IMR-90 (cell line): Measurements from ENCODE around the gene AGBL1. TPM values are rescaled to one million over a fixed set of nuclear protein-coding genes. Genes with fewer than 3 reads are reported as not detected.

Experiments
- ATAC-seq: fragments of 200-7000 bp; cut with Tn5 transposase; 2 replicates; pipeline ENCODE4 v1.9.1; 2020; ENCODE audit warnings: low read depth, mild to moderate bottlenecking, moderate library complexity
- BruUV-seq: library from RNA; stranded (reverse); fragments of 400-500 nt; replicated peaks from 2 replicates; lab custom pipeline; 2021; lab: Mats Ljungman, UMichigan
- CTCF ChIA-PET: fragments of 300-600 bp; formaldehyde crosslinking; extraction: SDS; loops from one replicate; lab custom pipeline; 2021; ENCODE audit warnings: antibody characterized with exemption; lab: Yijun Ruan, JAX
- POLR2A ChIA-PET: fragments of 300-600 bp; sonication (Branson Sonifier 250); formaldehyde crosslinking; loops from one replicate; lab custom pipeline; 2022; ENCODE audit warnings: antibody characterized with exemption; ENCODE audit not compliant: unreplicated experiment; lab: Charles Lee
- DNase-seq: peaks from one replicate; pipeline ENCODE4 v3.0.0; 2013
- H2AFZ ChIP-seq: replicated peaks from 2 replicates; pipeline ENCODE3; 2013; ENCODE audit warnings: low read length, mild to moderate bottlenecking; ENCODE audit not compliant: poor library complexity
- H2AK5ac ChIP-seq: 2 replicates; pipeline ENCODE4 v1.6.1; 2013; ENCODE audit warnings: low read depth, low read length, inconsistent platforms
- H2AK9ac ChIP-seq: replicated peaks from 2 replicates; pipeline ENCODE3; 2013; ENCODE audit warnings: mild to moderate bottlenecking, low read depth, low read length, moderate library complexity; ENCODE audit not compliant: poor library complexity
- H2BK120ac ChIP-seq: 2 replicates; pipeline ENCODE4 v1.6.1; 2013; ENCODE audit warnings: low read depth, low read length, inconsistent platforms
- H2BK15ac ChIP-seq: 3 replicates; pipeline ENCODE4 v1.6.1; 2013; ENCODE audit warnings: low read depth, low read length, inconsistent platforms
- H2BK20ac ChIP-seq: 2 replicates; pipeline ENCODE4 v1.6.1; 2013; ENCODE audit warnings: low read depth, mild to moderate bottlenecking, inconsistent platforms, low read length, moderate library complexity
- H2BK5ac ChIP-seq: 2 replicates; pipeline ENCODE4 v1.6.1; 2013; ENCODE audit warnings: mild to moderate bottlenecking, low read depth, low read length, inconsistent platforms; ENCODE audit not compliant: poor library complexity, severe bottlenecking
- H3K14ac ChIP-seq: replicated peaks from 2 replicates; pipeline ENCODE4 v1.6.1; 2013; ENCODE audit warnings: low read depth, low read length, inconsistent platforms
- H3K18ac ChIP-seq: 2 replicates; pipeline ENCODE4 v1.6.1; 2013; ENCODE audit warnings: low read depth, low read length, control low read depth
- H3K23ac ChIP-seq: 2 replicates; pipeline ENCODE4 v1.6.1; 2013; ENCODE audit warnings: low read depth, low read length, inconsistent platforms
- H3K27ac ChIP-seq: 2 replicates; pipeline ENCODE4 v1.5.1; 2013; ENCODE audit warnings: mild to moderate bottlenecking, control low read depth, low read length; ENCODE audit not compliant: insufficient read depth
- H3K27me3 ChIP-seq: 2 replicates; pipeline ENCODE4 v1.6.1; 2013; ENCODE audit warnings: low read length; ENCODE audit not compliant: control insufficient read depth, insufficient read depth
- H3K36me3 ChIP-seq: 2 replicates; pipeline ENCODE4 v1.6.1; 2013; ENCODE audit warnings: low read length, mixed read lengths; ENCODE audit not compliant: control insufficient read depth, insufficient read depth
- H3K4ac ChIP-seq: 2 replicates; pipeline ENCODE4 v1.6.1; 2013; ENCODE audit warnings: low read depth, low read length, inconsistent platforms
- H3K4me1 ChIP-seq: 2 replicates; pipeline ENCODE4 v1.6.1; 2013; ENCODE audit warnings: low read length, mixed read lengths; ENCODE audit not compliant: control insufficient read depth, insufficient read depth
- H3K4me2 ChIP-seq: 2 replicates; pipeline ENCODE4 v1.6.1; 2013; ENCODE audit warnings: low read depth, mild to moderate bottlenecking, control low read depth, low read length, moderate library complexity
- H3K4me3 ChIP-seq: 2 replicates; pipeline ENCODE4 v1.5.1; 2013; ENCODE audit warnings: low read depth, mild to moderate bottlenecking, control low read depth, low read length, moderate library complexity; ENCODE audit not compliant: insufficient read depth
- H3K56ac ChIP-seq: 2 replicates; pipeline ENCODE4 v1.6.1; 2013; ENCODE audit warnings: low read length, inconsistent platforms; ENCODE audit not compliant: insufficient read depth; ENCODE audit errors: extremely low read depth
- H3K79me1 ChIP-seq, 2 experiments: 2 replicates each; pipeline ENCODE4 v1.6.1; 2013; ENCODE audit warnings: low read length in 2 of 2, inconsistent platforms in 1 of 2, low read depth in 1 of 2
- H3K9ac ChIP-seq: 2 replicates; pipeline ENCODE4 v1.6.1; 2013; ENCODE audit warnings: low read depth, low read length, control low read depth
- H3K9me1 ChIP-seq: 2 replicates; pipeline ENCODE4 v1.6.1; 2013; ENCODE audit warnings: low read length, inconsistent platforms; ENCODE audit not compliant: insufficient read depth
- H3K9me3 ChIP-seq: 2 replicates; pipeline ENCODE4 v1.6.1; 2013; ENCODE audit warnings: low read length; ENCODE audit not compliant: control insufficient read depth, insufficient read depth
- H4K20me1 ChIP-seq: 2 replicates; pipeline ENCODE4 v1.6.1; 2013; ENCODE audit warnings: low read length, inconsistent platforms; ENCODE audit not compliant: insufficient read depth
- H4K5ac ChIP-seq: 2 replicates; pipeline ENCODE4 v1.6.1; 2013; ENCODE audit warnings: mild to moderate bottlenecking, low read depth, low read length, control low read depth
- H4K8ac ChIP-seq, 2 experiments: 2 replicates each; pipeline ENCODE4 v1.6.1; 2013; ENCODE audit warnings: low read depth in 2 of 2, low read length in 2 of 2, control low read depth in 1 of 2, inconsistent platforms in 1 of 2
- H4K91ac ChIP-seq: 2 replicates; pipeline ENCODE4 v1.6.1; 2013; ENCODE audit warnings: low read depth, low read length, inconsistent platforms; ENCODE audit not compliant: insufficient read depth
- CTCF ChIP-seq: conservative IDR thresholded peaks from 2 replicates; pipeline ENCODE4 v1.5.1; 2012; ENCODE audit warnings: mild to moderate bottlenecking, low read depth, low read length, improper control_type of control experiment
- MAZ ChIP-seq: IDR thresholded peaks from 2 replicates; pipeline ENCODE4 v1.6.1; 2012; ENCODE audit warnings: low read depth, mild to moderate bottlenecking, low read length, improper control_type of control experiment, moderate library complexity, borderline replicate concordance
- NFE2L2 ChIP-seq: fragments of 150-350 bp; IDR thresholded peaks from 2 replicates; pipeline ENCODE4 v1.6.1; 2016; ENCODE audit warnings: low read depth, mild to moderate bottlenecking, low read length
- RAD21 ChIP-seq: IDR thresholded peaks from 2 replicates; pipeline ENCODE4 v1.6.1; 2012; ENCODE audit warnings: low read length, improper control_type of control experiment
- SMC3 ChIP-seq: fragments of 150-350 bp; IDR thresholded peaks from 2 replicates; pipeline ENCODE4 v1.6.1; 2016; ENCODE audit warnings: low read depth, mild to moderate bottlenecking, antibody characterized with exemption, low read length, moderate library complexity
- USF2 ChIP-seq: fragments of 150-350 bp; IDR thresholded peaks from 2 replicates; pipeline ENCODE4 v1.6.1; 2017; ENCODE audit warnings: mild to moderate bottlenecking, antibody characterized with exemption, low read length, low read depth
- WGBS, 2 experiments: methylation state at CpG; one replicate each; pipeline versions ENCODE4 v1.1.5 to v1.1.7; 2013; ENCODE audit warnings: missing lambda C conversion rate in 2 of 2; ENCODE audit not compliant: insufficient read length in 1 of 2; ENCODE audit errors: extremely low coverage in 2 of 2; 5-methylcytosine and 5-hydroxymethylcytosine counted together
- dilution Hi-C: fragments of 300-500 bp; cut with HindIII; formaldehyde crosslinking; loops from one replicate; pipeline ENCODE4 v1.14.3; 2018; ENCODE audit warnings: low sequenced_read_pairs; ENCODE audit not compliant: unreplicated experiment
- in situ Hi-C: fragments of 300-500 bp; cut with MboI; formaldehyde crosslinking; loops from 3 replicates; pipeline ENCODE4 v1.14.3; 2019; ENCODE audit warnings: low sequenced_read_pairs, inconsistent platforms, mixed read lengths
- intact Hi-C: fragments of 100-400 bp; cut with micrococcal nuclease; formaldehyde crosslinking; loops from 2 replicates; pipeline ENCODE4 v1.10.0; 2022
- polyA plus RNA-seq, 3 experiments: library from polyadenylated mRNA; depleted of rRNA; stranded (reverse); fragments of >200 nt; gene quantifications; 2 replicates each; pipeline ENCODE4 v1.2.3, GENCODE V29; 2012; ENCODE audit warnings: low replicate concordance in 1 of 3
- total RNA-seq: library from RNA; depleted of rRNA; stranded (reverse); fragments of >200 nt; gene quantifications from 2 replicates; pipeline ENCODE4 v1.2.3, GENCODE V29; 2012

Gene AGBL1
- total and polyA plus RNA-seq, 2 of the 4 experiments (the other 2 are of a cell fraction) = not detected

GRCh38 chr15:86969364-86969763, 889.7 kb downstream of the AGBL1 start:
- Histone ChIP-seq H4K8ac (no peak overlapping the region), H2AK9ac (no peak overlapping the region), H2BK5ac (no peak overlapping the region), H3K9me1 (no peaks in the 10 kb centered on the region), H2AFZ (no peak overlapping the region), H3K4me1 (no peaks in the 10 kb centered on the region), H2BK120ac (no peak overlapping the region), H4K91ac (no peak overlapping the region), H3K27me3 (no peaks in the 10 kb centered on the region), H3K23ac (no peak overlapping the region), H4K20me1 (no peaks in the 10 kb centered on the region), H3K36me3 (no peaks in the 10 kb centered on the region), H2AK5ac (no peak overlapping the region), H3K4me2 (no peak overlapping the region), H3K9me3 (peaks cover 2% of the 10 kb centered on the region; the same call in 1 of the 2 replicates), H3K4ac (no peak overlapping the region), H3K56ac (no peak overlapping the region), H3K18ac (no peak overlapping the region), H3K27ac (no peak overlapping the region), H3K4me3 (no peak overlapping the region), H2BK20ac (no peak overlapping the region), H4K5ac (no peak overlapping the region), H3K9ac (no peak overlapping the region), H3K14ac (no peak overlapping the region), H2BK15ac (no peak overlapping the region), H3K79me1 (no peaks in the 10 kb centered on the region)
- in situ Hi-C loops (no loop called here), intact Hi-C loops (no loop called here), dilution Hi-C loops (no loop called here)
- ChIA-PET POLR2A (no interaction called here), CTCF (no interaction called here)
- TF ChIP-seq NFE2L2 = no peak
- no peak for TF ChIP-seq MAZ
- no peak for TF ChIP-seq RAD21
- TF ChIP-seq CTCF = no peak
- no peak for TF ChIP-seq SMC3
- no peak for TF ChIP-seq USF2
- WGBS, 2 experiments = 40% methylated on average over 1 of the region's 4 CpGs; no CpG with 5 or more reads in 1 of the 2 experiments
- BruUV-seq = no TSS peak
- ATAC-seq = no peak
- DNase-seq = no peak
